BE2C (cell line): ENCODE results near the gene METTL13.
A peak's percentile ranks its signal among the peaks of the same experiment; 100 is the strongest.

Source experiments
- DNase-seq: peaks from one replicate; pipeline ENCODE4 v3.0.0-alpha.2; 2020
- H3K27me3 ChIP-seq: fragments of 250-450 bp; sonication (Bioruptor Pico); 2 replicates; pipeline ENCODE4 v1.5.1; 2020; ENCODE audit warnings: mild to moderate bottlenecking
- H3K36me3 ChIP-seq: fragments of 250-450 bp; sonication (Bioruptor Pico); 2 replicates; pipeline ENCODE4 v1.5.1; 2020; ENCODE audit warnings: mild to moderate bottlenecking
- H3K4me1 ChIP-seq: fragments of 250-450 bp; sonication (Bioruptor Pico); 2 replicates; pipeline ENCODE4 v1.5.1; 2020
- H3K4me3 ChIP-seq: 2 replicates; pipeline ENCODE4 v1.5.1; 2011; ENCODE audit warnings: low read depth, low read length
- H3K9me3 ChIP-seq: fragments of 250-450 bp; sonication (Bioruptor Pico); 2 replicates; pipeline ENCODE4 v1.5.1; 2020
- CTCF ChIP-seq: IDR thresholded peaks from 2 replicates; pipeline ENCODE4 v1.5.1; 2012; ENCODE audit warnings: mild to moderate bottlenecking, low read depth, low read length

The METTL13 gene

GRCh38 chr1:171809834-171810233, 28.4 kb downstream of the METTL13 start:
- TF ChIP-seq CTCF: no peak
- Histone ChIP-seq H3K4me3 (no peak overlapping the region), H3K4me1 (no peaks in the 10 kb centered on the region), H3K36me3 (no peaks in the 10 kb centered on the region), H3K27me3 (no peaks in the 10 kb centered on the region), H3K9me3 (no peaks in the 10 kb centered on the region)
- no peak for DNase-seq

- no peak for TF ChIP-seq CTCF
- no peaks in the 10 kb centered on the region for H3K27me3 ChIP-seq
- no peak for DNase-seq
- H3K36me3 ChIP-seq: no peaks in the 10 kb centered on the region
- no peaks in the 10 kb centered on the region for H3K4me1 ChIP-seq
- H3K4me3 ChIP-seq: no peak overlapping the region
- H3K9me3 ChIP-seq: no peaks in the 10 kb centered on the region
Observed at GRCh38 chr1:171811672-171812071, 30.2 kb downstream of the METTL13 start.

- Histone ChIP-seq H3K27me3 (no peaks in the 10 kb centered on the region), H3K4me1 (peaks cover 2% of the 10 kb centered on the region), H3K9me3 (no peaks in the 10 kb centered on the region), H3K4me3 (no peak overlapping the region), H3K36me3 (no peaks in the 10 kb centered on the region)
- DNase-seq: no peak
- no peak for TF ChIP-seq CTCF
Observed at GRCh38 chr1:171814692-171815091, 33.2 kb downstream of the METTL13 start.

- no peak for TF ChIP-seq CTCF
Observed at GRCh38 chr1:171816300-171816901, 34.9 kb downstream of the METTL13 start.

GRCh38 chr1:171817511-171818265, 36.2 kb downstream of the METTL13 start:
- Histone ChIP-seq H3K4me3 (no peak overlapping the region), H3K4me1 (peaks cover 2% of the 10 kb centered on the region), H3K36me3 (no peaks in the 10 kb centered on the region), H3K9me3 (no peaks in the 10 kb centered on the region), H3K27me3 (no peaks in the 10 kb centered on the region)
- peak; percentile 25 for DNase-seq
- no peak for TF ChIP-seq CTCF

More at GRCh38 chr1:171816300-171816901, 34.9 kb downstream of the METTL13 start:
- Histone ChIP-seq H3K9me3 (no peaks in the 10 kb centered on the region), H3K36me3 (no peaks in the 10 kb centered on the region), H3K27me3 (no peaks in the 10 kb centered on the region), H3K4me3 (no peak overlapping the region), H3K4me1 (peaks cover 2% of the 10 kb centered on the region)
- no peak for DNase-seq

- Histone ChIP-seq H3K9me3 (no peaks in the 10 kb centered on the region), H3K27me3 (no peaks in the 10 kb centered on the region), H3K4me1 (peaks cover 2% of the 10 kb centered on the region), H3K36me3 (no peaks in the 10 kb centered on the region), H3K4me3 (no peak overlapping the region)
- no peak for TF ChIP-seq CTCF
- no peak for DNase-seq
Observed at GRCh38 chr1:171819946-171820345, 38.5 kb downstream of the METTL13 start.
